Ramos (cell line): ENCODE results near the gene GALNT3.

Experiments used
- in situ Hi-C: fragments of 300-500 bp; cut with MboI; formaldehyde crosslinking; loops from one replicate; pipeline ENCODE4 v1.14.3; 2022; ENCODE audit warnings: low sequenced_read_pairs; ENCODE audit not compliant: unreplicated experiment

Gene GALNT3

GRCh38 chr2:165796819-165797530 is 2.9 kb upstream of the GALNT3 start:
- in situ Hi-C loops = no loop called here

- in situ Hi-C loops = no loop called here
Observed at GRCh38 chr2:165796129-165796528, 2.1 kb upstream of the GALNT3 start.

GRCh38 chr2:165795011-165795410 is 964 bp upstream of the GALNT3 start:
- in situ Hi-C loops = no loop called here

- in situ Hi-C loops = no loop called here
Observed at GRCh38 chr2:165794536-165794928, 485 bp upstream of the GALNT3 start.

DNA sequence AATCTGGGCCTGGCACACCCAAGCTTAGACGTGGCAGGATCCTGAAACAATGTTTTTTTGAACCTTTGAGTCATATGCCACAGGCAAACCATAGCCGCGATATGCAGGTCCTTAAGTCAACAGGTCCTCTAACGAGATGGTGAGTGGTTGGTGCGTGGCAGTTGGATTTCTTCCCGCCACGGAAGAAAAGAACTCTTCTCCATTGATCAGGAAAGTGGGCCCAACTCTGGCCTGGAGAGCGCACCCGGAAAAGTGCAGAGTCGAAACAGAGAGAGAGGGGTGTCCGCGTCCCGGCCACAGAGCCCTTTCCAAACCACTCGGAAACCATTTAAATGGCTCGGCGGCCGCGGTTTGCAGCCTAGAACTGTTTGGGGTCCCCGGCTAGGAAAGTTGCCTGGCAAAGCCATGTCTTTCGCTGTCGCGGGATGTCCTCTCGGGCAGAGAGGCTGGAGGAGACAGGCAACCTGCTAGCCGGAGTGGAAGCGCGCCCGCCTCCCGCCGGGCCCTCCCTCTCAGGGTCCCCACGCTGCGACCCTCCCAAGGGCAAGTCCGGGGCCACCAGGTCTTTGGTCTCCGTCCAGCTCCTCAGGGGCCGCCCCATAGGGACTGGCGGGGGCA is 777 bp downstream of the GALNT3 start:
- in situ Hi-C loops = no loop called here

DNA sequence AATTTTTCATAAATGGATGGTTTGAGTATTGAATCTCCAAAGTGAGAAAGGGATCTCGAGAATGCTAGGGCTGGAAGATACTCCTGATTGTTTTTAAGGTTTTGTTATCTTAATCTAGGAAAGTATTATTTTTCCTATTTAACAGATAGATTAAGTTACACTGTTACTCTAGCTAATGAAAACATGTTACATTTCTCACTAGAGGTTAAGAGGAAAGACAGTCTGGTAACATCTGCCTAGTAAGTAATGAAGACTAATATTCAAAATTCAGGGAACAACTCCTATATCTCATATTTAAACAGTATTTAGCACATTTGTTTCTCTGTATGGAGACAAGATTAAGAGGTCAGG is 2.0 kb downstream of the GALNT3 start:
- in situ Hi-C loops = no loop called here

DNA sequence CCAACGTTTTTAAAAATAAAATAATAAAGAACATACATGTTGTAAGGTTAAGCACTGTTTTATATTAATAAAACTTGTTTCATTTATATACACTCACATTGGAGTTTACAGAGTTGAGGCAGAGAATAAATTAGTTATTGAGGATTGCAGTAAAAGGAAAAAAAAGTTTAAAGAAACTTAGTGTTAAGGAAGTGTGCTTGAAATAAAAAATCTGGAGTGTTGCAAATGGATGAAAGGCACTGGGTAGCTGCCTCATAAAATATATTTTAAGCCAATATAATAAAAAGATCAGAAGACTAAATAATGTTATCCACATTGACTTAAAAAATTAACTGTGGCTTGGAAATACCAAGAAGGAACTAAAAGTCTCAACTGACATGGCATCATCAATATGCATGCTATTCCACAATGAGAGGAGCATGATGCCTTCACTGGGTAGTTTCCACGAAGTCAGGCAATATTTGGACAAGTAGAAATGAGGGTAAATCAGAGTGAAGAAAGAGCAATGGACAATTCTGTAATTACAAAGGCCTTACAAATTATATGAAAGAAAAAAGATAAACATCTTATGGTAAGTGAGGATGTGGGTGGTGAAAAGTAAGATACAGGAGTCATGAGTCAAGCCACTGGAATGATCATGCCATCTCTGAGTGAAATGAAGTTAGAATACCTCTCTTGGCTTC is 2.5 kb downstream of the GALNT3 start:
- in situ Hi-C loops = no loop called here

DNA sequence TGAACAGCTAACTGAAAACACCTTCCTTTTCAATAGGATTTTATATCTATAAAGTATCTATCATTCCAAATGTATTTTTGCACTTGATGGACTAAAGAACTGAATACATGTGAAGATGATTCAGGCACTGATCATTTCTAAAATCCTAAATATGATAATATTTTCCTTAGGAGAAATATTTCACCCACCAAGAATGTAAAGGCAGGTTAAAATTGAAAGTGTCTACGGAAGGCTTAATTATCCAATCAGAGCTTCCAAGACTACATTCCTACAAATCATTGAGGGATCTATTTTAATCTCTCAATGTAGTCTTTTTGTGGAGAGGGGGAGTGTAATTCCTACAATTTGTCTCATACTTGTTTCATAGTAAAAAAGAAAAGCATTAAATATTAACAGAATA is 3.6 kb downstream of the GALNT3 start:
- in situ Hi-C loops = no loop called here

GRCh38 chr2:165787334-165787733 is 6.7 kb downstream of the GALNT3 start:
- in situ Hi-C loops = no loop called here

DNA sequence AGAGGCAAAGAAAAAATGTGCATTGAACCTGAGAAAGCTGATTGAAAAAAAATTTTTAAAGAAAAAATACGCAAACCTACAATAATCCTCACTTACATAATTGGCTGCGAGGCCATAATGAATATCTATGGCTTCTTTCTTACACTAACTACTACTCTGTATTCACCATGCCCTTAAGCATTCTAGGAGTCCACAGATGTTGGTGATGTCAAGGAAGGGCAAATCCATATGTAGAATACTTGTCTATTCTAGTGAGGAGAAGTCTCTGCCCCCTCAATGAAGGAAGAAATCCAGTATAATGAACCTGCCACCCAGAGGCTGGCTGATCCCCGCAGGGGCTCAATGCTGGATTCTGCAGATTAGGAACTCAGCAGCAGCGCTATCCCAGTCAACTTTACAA is 14.3 kb downstream of the GALNT3 start:
- in situ Hi-C loops = no loop called here

GRCh38 chr2:165778653-165779451 is 15.2 kb downstream of the GALNT3 start:
- in situ Hi-C loops = no loop called here

DNA sequence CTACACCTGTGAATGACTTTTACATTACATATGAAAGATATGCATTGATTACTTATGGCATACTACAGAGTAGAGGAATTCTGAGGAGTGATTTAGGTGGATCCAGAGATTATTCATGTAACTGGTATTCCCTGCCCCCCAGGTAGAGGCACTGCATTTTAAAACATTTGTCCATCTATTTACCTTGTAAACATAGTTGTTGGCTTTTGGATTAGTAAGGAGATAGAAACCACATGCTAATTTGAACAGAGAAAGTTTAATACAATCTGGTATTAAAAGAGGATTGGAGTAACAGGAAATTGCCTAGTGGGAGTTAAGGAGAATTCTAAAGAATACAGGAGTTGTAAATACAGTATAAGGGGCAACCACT is 15.9 kb downstream of the GALNT3 start:
- in situ Hi-C loops = no loop called here

GRCh38 chr2:165777522-165778186 is 16.4 kb downstream of the GALNT3 start:
- in situ Hi-C loops = no loop called here

- in situ Hi-C loops = no loop called here
Observed at GRCh38 chr2:165776796-165777195, 17.3 kb downstream of the GALNT3 start.

GRCh38 chr2:165776013-165776412 is 18.0 kb downstream of the GALNT3 start:
- in situ Hi-C loops = no loop called here

GRCh38 chr2:165773684-165774083 is 20.4 kb downstream of the GALNT3 start:
- in situ Hi-C loops = no loop called here

- in situ Hi-C loops = no loop called here
Observed at GRCh38 chr2:165772183-165772582, 21.9 kb downstream of the GALNT3 start.

DNA sequence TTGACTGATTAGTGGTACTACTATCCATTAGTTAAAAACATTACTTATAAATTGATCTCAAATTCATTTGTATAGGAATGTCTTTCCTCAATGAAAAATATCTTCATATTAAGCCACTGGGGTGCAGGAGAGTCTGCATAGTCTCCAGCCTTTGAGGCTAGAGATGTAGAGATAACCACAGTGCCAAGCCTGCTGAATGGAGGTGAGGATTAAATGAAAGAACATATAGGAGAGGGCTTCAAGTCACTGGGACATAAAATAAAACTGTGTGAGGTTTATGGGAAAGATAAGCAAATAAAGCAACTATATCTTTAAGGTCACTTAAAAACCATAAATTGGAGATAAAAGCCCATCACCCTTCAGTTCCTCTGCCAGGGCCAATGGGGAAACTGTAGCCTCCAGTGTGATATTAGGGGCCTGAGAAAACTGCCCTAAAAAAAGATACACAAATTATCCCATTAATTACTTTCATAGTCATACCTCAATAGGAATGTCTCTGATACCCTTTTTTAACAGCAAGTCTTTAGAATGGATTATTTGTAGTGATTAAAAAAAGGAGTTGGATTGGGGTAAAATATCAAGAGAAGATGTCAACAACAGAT is 27.6 kb downstream of the GALNT3 start:
- in situ Hi-C loops = no loop called here

GRCh38 chr2:165762723-165763122 is 31.3 kb downstream of the GALNT3 start:
- in situ Hi-C loops = no loop called here
